PC-3 (cell line): ENCODE measurements around the gene TACC2. TPM values are rescaled to one million over a fixed set of nuclear protein-coding genes. Genes with fewer than 3 reads are reported as not detected.

Experiments
- ATAC-seq: fragments of 200-7000 bp; cut with Tn5 transposase; 2 replicates; pipeline ENCODE4 v1.9.1; 2020; ENCODE audit warnings: mild to moderate bottlenecking, moderate library complexity
- BruUV-seq: library from RNA; stranded (reverse); fragments of 400-500 nt; replicated peaks from 2 replicates; lab custom pipeline; 2021; lab: Mats Ljungman, UMichigan
- CTCF ChIA-PET: fragments of 300-600 bp; sonication (Branson Sonifier 250); formaldehyde crosslinking; loops from one replicate; lab custom pipeline; 2022; ENCODE audit warnings: antibody characterized with exemption; lab: Charles Lee
- POLR2A ChIA-PET: fragments of 300-600 bp; sonication (Branson Sonifier 250); formaldehyde crosslinking; loops from one replicate; lab custom pipeline; 2022; ENCODE audit warnings: antibody characterized with exemption; ENCODE audit not compliant: unreplicated experiment; lab: Charles Lee
- DNase-seq: peaks from one replicate; pipeline ENCODE4 v3.0.0-alpha.2; 2015
- H2AFZ ChIP-seq: fragments of 300-600 bp; sonication (generic); 2 replicates; pipeline ENCODE4 v1.6.0; 2016; ENCODE audit warnings: antibody characterized with exemption, low read length
- H3F3A ChIP-seq: fragments of 300-600 bp; sonication (generic); one replicate; pipeline ENCODE4 v1.6.0; 2017; ENCODE audit warnings: antibody characterized with exemption, low read length, control low read depth, mild to moderate bottlenecking; ENCODE audit not compliant: unreplicated experiment
- H3K27ac ChIP-seq: fragments of 300-600 bp; sonication (generic); 2 replicates; pipeline ENCODE4 v1.5.1; 2016; ENCODE audit warnings: mild to moderate bottlenecking, low read length
- H3K27me3 ChIP-seq: fragments of 300-600 bp; sonication (generic); 2 replicates; pipeline ENCODE4 v1.6.1; 2016; ENCODE audit warnings: low read length, mixed read lengths
- H3K36me3 ChIP-seq: fragments of 300-600 bp; sonication (generic); 2 replicates; pipeline ENCODE4 v1.6.1; 2016; ENCODE audit warnings: low read depth, mixed run types, low read length, mixed read lengths
- H3K4me1 ChIP-seq: fragments of 300-600 bp; sonication (generic); 2 replicates; pipeline ENCODE4 v1.5.1; 2016; ENCODE audit warnings: low read length; ENCODE audit not compliant: insufficient read depth
- H3K4me2 ChIP-seq: fragments of 300-600 bp; sonication (generic); 2 replicates; pipeline ENCODE4 v1.6.0; 2016; ENCODE audit warnings: low read length
- H3K4me3 ChIP-seq: fragments of 300-600 bp; sonication (generic); 2 replicates; pipeline ENCODE4 v1.5.1; 2016; ENCODE audit warnings: mild to moderate bottlenecking, low read length, mixed read lengths
- H3K79me2 ChIP-seq: fragments of 300-600 bp; sonication (generic); 2 replicates; pipeline ENCODE4 v1.6.1; 2017; ENCODE audit warnings: low read length, mixed read lengths
- H3K9ac ChIP-seq: fragments of 300-600 bp; sonication (generic); 2 replicates; pipeline ENCODE4 v1.6.0; 2016; ENCODE audit warnings: mild to moderate bottlenecking, low read length
- H3K9me2 ChIP-seq: fragments of 300-600 bp; sonication (generic); replicated peaks from 2 replicates; pipeline ENCODE4 v1.6.1; 2016; ENCODE audit warnings: mixed run types, low read length, mixed read lengths
- H3K9me3 ChIP-seq: fragments of 300-600 bp; sonication (generic); 2 replicates; pipeline ENCODE4 v1.6.1; 2016; ENCODE audit warnings: low read length, mixed read lengths
- H4K20me1 ChIP-seq: fragments of 300-600 bp; sonication (generic); 2 replicates; pipeline ENCODE4 v1.6.1; 2016; ENCODE audit warnings: low read length, mixed read lengths
- EZH2 ChIP-seq: fragments of 300-600 bp; sonication (generic); IDR thresholded peaks from one replicate; pipeline ENCODE4 v1.6.1; 2017; ENCODE audit warnings: antibody characterized with exemption, mild to moderate bottlenecking, low read length; ENCODE audit not compliant: unreplicated experiment
- EZH2phosphoT487 ChIP-seq: fragments of 300-600 bp; sonication (generic); IDR thresholded peaks from 2 replicates; pipeline ENCODE4 v1.6.1; 2018; ENCODE audit warnings: mild to moderate bottlenecking, antibody characterized with exemption, low read length, borderline replicate concordance
- intact Hi-C: fragments of 100-400 bp; cut with micrococcal nuclease; formaldehyde crosslinking; loops from 2 replicates; pipeline ENCODE4 v1.9.0; 2023
- total RNA-seq: library from RNA; depleted of rRNA; stranded (reverse); fragments of >200 nt; gene quantifications from 2 replicates; pipeline ENCODE4 v1.2.3, GENCODE V29; 2014
- TF ChIP-seq, protein P1 (sequence below): fragments of 300-600 bp; sonication (generic); conservative IDR thresholded peaks from 2 replicates; pipeline ENCODE4 v1.5.1; 2017; ENCODE audit warnings: antibody characterized with exemption, low read depth, mild to moderate bottlenecking, low read length

The TACC2 gene
- total RNA-seq, 1 experiment from 2014 or later, result 31.7 TPM

DNA sequence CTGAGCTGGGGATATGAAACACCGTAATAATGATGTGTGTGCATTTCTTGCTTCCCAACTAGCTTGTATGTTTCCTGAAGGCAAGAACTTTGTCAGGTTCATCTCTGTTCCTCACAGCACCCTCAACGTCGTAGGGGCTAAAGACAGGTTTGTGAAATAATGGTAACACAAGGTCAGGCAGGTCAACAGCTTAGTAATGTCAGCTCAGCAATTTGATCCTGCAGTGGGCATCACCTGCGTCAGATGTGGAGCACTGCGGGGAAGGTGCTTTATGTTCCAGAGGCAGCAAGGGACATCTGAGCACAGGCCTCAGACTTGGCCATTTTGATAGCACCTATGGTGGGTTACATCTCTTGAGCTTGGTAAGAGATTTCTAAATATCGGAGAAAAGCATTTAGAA lies 230.4 kb downstream of the TACC2 start:
- ChIA-PET CTCF (no interaction called here), POLR2A (no interaction called here)
- no peaks in the 10 kb centered on the region for H3K79me2 ChIP-seq
- H2AFZ ChIP-seq, result no peak overlapping the region
- H3K9me3 ChIP-seq, result no peaks in the 10 kb centered on the region
- no peaks in the 10 kb centered on the region for H3K4me1 ChIP-seq
- peaks cover 10% of the 10 kb centered on the region; the same call in 1 of the 2 replicates for H3K36me3 ChIP-seq
- no peak for TF ChIP-seq EZH2phosphoT487
- TF ChIP-seq EZH2, result no peak
- TF ChIP-seq, protein P1, sequence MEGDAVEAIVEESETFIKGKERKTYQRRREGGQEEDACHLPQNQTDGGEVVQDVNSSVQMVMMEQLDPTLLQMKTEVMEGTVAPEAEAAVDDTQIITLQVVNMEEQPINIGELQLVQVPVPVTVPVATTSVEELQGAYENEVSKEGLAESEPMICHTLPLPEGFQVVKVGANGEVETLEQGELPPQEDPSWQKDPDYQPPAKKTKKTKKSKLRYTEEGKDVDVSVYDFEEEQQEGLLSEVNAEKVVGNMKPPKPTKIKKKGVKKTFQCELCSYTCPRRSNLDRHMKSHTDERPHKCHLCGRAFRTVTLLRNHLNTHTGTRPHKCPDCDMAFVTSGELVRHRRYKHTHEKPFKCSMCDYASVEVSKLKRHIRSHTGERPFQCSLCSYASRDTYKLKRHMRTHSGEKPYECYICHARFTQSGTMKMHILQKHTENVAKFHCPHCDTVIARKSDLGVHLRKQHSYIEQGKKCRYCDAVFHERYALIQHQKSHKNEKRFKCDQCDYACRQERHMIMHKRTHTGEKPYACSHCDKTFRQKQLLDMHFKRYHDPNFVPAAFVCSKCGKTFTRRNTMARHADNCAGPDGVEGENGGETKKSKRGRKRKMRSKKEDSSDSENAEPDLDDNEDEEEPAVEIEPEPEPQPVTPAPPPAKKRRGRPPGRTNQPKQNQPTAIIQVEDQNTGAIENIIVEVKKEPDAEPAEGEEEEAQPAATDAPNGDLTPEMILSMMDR, result no peak
- H3K4me2 ChIP-seq, result no peak overlapping the region
- DNase-seq (no peak), ATAC-seq (no peak)
- H4K20me1 ChIP-seq, result no peaks in the 10 kb centered on the region
- H3K27ac ChIP-seq, result no peak overlapping the region
- no peak overlapping the region for H3K9ac ChIP-seq
- intact Hi-C loops, result no loop called here
- H3K4me3 ChIP-seq, result no peak overlapping the region
- BruUV-seq, result no TSS peak
- no peaks in the 10 kb centered on the region for H3K9me2 ChIP-seq
- H3F3A ChIP-seq, result no peaks in the 10 kb centered on the region
- H3K27me3 ChIP-seq, result no peaks in the 10 kb centered on the region

DNA sequence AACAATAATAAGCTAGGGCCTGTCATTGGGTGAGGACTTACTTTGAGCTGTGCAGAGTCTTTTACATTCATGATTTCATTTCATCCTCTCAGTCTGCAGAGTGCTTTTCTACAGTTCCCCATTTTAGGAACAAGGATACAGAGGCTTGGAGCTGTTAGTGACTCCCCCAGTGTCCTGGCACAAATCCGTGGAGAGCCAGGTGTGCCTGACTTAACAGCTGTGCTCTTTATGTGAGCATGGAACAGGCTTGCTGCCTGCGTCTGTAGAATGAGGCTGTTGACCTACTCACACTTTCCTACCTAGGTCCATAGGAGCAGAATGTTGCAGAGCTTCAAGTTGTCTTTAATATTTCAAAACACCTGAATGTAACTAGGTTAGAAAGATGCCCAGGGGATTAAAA lies 231.8 kb downstream of the TACC2 start:
- Histone ChIP-seq H3K9me2 (no peaks in the 10 kb centered on the region), H2AFZ (no peak overlapping the region), H3K27ac (no peak overlapping the region), H3K9ac (no peak overlapping the region), H3K27me3 (no peaks in the 10 kb centered on the region), H3K36me3 (peaks cover 10% of the 10 kb centered on the region; the same call in 1 of the 2 replicates), H3F3A (no peaks in the 10 kb centered on the region), H4K20me1 (no peaks in the 10 kb centered on the region), H3K4me1 (no peaks in the 10 kb centered on the region), H3K4me2 (no peak overlapping the region), H3K4me3 (no peak overlapping the region), H3K79me2 (no peaks in the 10 kb centered on the region), H3K9me3 (no peaks in the 10 kb centered on the region)
- intact Hi-C loops, result no loop called here
- ChIA-PET POLR2A (no interaction called here), CTCF (no interaction called here)
- BruUV-seq, result no TSS peak
- DNase-seq (no peak), ATAC-seq (no peak)
- no peak for TF ChIP-seq EZH2

DNA sequence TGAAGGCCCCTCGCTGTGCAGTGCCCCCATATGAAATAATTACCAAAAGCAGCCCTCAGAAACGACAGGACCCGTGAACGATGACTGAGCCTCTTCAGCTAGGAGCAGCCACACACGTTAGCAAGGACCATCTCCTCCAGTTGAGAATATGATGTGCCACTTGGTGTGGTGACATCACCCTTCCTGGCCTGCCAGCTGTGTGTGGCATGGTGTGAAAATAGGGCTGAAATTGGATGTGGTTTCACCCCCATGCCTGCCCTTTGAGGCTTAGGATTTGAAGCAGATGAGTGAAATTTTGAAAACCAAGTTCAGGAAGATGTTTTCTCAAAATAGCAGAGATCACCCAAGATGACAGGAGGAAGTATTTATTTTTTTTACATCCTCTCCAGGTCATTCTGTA lies 233.0 kb downstream of the TACC2 start:
- Histone ChIP-seq H3K9me3 (no peaks in the 10 kb centered on the region), H3K4me1 (no peaks in the 10 kb centered on the region), H3K79me2 (no peaks in the 10 kb centered on the region), H4K20me1 (no peaks in the 10 kb centered on the region), H3K27ac (no peak overlapping the region), H3K27me3 (no peaks in the 10 kb centered on the region), H3K4me3 (no peak overlapping the region), H2AFZ (no peak overlapping the region), H3K9me2 (no peaks in the 10 kb centered on the region), H3K9ac (no peak overlapping the region), H3F3A (no peaks in the 10 kb centered on the region), H3K4me2 (no peak overlapping the region), H3K36me3 (peaks cover 5% of the 10 kb centered on the region; the same call in 1 of the 2 replicates)
- DNase-seq (no peak), ATAC-seq (no peak)
- TF ChIP-seq, protein P1, result no peak
- TF ChIP-seq EZH2 (no peak), EZH2phosphoT487 (no peak)
- ChIA-PET POLR2A (interaction anchor here (0.6 kb wide), 1 partner anchor 153 kb away, joined by 3 read pairs; no protein-coding TSS in a partner anchor), CTCF (no interaction called here)
- intact Hi-C loops, result no loop called here
- BruUV-seq, result no TSS peak
